ENCODE measurements around the gene PIANP.
"Not testable (repeated sequence)": the region's sequence is repeated elsewhere in the genome, so short reads cannot be mapped to it uniquely, and the experiment has no call there.

Gene PIANP

DNA sequence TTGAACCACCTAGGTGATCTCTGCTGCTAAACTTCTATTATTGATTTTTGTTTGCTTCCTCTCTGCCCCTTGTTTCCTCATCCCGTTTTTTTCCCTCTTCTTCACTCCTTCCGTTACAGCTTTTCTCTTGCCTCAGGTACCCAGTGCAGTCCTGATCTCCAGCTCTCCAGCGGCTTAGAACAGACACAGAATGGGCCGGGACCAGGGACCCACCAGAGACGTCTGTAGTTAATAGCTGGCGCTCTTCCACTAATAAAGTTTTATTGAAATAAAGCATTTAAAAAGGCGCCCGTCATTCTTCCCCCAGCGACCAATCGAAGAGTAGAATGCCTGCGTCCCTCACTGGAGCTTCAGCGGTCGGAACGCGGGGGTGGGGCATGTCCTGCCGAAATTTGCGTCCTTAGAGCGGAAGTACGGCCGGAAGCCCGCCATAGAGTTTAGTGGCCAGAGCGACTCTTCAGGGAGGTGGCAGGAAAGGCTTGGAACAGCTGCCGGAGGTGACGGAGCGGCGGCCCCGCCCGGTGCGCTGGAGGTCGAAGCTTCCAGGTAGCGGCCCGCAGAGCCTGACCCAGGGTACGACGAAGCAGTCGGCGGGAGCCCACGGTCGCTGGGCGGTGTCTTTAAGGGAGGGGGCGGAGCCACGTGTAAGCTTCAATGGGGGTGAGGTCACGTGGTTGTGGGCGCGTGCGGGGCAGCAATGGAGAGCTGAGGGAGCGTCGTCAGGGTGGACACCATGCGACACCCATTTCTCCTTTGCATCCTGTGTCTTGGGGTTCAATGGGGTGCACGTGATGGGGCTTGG lies 23.2 kb upstream of the PIANP start, which contains the start of gene COPS7A:
Gene COPS7A, plus strand, starts transcription at position 440 of the 802 bp plus-strand sequence. CDS start 611 bp downstream, outside the sequence.
- TF ChIP-seq, protein P1, sequence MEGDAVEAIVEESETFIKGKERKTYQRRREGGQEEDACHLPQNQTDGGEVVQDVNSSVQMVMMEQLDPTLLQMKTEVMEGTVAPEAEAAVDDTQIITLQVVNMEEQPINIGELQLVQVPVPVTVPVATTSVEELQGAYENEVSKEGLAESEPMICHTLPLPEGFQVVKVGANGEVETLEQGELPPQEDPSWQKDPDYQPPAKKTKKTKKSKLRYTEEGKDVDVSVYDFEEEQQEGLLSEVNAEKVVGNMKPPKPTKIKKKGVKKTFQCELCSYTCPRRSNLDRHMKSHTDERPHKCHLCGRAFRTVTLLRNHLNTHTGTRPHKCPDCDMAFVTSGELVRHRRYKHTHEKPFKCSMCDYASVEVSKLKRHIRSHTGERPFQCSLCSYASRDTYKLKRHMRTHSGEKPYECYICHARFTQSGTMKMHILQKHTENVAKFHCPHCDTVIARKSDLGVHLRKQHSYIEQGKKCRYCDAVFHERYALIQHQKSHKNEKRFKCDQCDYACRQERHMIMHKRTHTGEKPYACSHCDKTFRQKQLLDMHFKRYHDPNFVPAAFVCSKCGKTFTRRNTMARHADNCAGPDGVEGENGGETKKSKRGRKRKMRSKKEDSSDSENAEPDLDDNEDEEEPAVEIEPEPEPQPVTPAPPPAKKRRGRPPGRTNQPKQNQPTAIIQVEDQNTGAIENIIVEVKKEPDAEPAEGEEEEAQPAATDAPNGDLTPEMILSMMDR (conservative IDR thresholded peaks at IDR 0.05; ENCODE audit: low read depth, low read length) = no peak
- H3K4me3 ChIP-seq (ENCODE audit: low read depth, low read length) = peak within 1 kb of the TSS; percentile 81
- DNase-seq (ENCODE audit: low read depth) = peak; percentile 99

DNA sequence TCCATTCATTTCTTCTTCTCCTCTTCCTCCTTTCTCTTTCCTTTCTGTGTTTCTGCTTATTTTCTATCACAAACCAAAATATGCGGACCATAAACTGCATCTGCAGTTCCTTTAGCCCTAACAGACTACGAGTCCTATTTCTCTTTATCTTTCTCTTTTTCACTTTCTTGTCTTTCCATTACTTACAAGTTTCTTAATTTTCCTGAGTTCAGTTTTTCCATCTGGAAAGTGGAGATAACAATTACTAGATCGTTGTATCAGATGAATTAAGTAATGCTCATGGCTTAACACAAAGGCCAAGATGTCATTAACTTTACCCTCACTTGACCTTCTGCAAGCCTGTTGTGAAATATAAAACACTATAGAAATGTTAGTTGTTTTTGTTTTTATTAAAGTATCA lies 22.2 kb upstream of the PIANP start:
- DNase-seq (ENCODE audit: low read depth) = no peak
- TF ChIP-seq, protein P1 (conservative IDR thresholded peaks at IDR 0.05; ENCODE audit: low read depth, low read length) = no peak
- no peak overlapping the region for H3K4me3 ChIP-seq (ENCODE audit: low read depth, low read length)

DNA sequence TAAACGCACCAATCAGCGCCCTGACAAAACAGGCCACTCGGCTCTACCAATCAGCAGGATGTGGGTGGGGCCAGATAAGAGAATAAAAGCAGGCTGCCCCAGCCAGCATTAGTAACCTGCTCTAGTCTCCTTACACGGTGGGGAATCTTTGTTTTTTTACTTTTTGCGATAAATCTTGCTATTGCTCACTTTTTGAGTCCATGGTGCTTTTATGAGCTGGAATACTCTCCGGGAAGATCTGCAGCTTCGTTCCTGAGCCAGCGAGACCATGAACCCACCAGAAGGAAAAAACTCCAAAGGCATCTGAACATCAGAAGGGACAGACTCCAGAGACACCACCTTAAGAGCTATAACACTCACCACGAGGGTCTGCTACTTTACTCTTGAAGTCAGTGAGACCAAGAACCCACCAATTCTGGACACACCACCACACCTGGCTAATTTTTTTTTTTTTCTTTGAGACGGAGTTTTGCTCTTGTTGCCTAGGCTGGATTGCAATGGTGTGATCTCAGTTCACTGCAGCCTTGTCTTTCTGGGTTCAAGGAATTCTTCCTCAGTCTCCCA lies 16.3 kb upstream of the PIANP start:
- DNase-seq (ENCODE audit: low read depth) = no peak
- H3K4me3 ChIP-seq (ENCODE audit: low read depth, low read length) = no peak overlapping the region
- TF ChIP-seq, protein P1 (conservative IDR thresholded peaks at IDR 0.05; ENCODE audit: low read depth, low read length) = no peak

DNA sequence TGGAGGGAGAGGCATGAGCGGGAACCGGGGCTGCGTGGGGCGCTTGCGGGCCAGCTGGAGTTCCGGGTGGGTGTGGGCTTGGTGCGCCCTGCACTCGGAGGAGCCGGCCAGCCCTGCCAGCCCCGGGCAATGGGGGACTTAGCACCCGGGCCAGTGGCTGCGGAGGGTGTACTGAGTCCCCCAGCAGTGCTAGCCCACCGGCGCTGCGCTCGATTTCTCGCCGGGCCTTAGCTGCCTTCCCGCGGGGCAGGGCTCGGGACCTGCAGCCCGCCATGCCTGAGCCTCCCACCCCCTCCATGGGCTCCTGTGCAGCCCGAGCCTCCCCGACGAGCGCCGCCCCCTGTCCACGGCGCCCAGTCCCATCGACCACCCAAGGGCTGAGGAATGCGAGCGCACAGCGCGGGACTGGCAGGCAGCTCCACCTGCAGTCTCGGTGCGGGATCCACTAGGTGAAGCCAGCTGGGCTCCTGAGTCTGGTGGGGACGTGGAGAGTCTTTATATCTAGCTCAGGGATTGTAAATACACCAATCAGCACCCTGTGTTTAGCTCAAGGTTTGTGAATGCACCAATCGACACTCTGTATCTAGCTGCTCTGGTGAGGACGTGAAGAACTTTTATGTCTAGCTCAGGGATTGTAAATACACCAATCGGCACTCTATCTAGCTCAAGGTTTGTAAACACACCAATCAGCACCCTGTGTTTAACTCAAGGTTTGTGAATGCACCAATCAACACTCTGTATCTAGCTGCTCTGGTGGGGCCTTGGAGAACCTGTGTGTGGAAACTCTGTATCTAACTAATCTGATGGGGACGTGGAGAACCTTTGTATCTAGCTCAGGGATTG lies 15.6 kb upstream of the PIANP start:
- DNase-seq (ENCODE audit: low read depth); H3K4me3 ChIP-seq (ENCODE audit: low read depth, low read length): not testable (repeated sequence)

DNA sequence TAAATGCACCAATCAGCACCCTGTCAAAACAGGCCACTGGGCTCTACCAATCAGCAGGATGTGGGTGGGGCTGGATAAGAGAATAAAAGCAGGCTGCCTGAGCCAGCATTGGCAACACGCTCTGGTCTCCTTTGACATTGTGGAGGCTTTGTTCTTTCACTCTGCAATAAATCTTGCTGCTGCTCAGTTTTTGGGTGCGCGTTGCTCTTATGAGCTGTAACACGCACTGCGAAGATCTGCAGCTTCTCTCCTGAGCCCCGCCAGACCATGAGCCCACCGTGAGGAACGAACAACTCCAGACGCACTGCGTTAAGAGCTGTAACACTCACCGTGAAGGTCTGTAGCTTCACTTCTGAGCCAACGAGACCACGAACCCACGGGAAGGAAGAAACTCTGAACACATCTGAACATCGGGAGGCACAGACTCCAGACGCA lies 8.4 kb upstream of the PIANP start:
- DNase-seq (ENCODE audit: low read depth) = no peak
- H3K4me3 ChIP-seq (ENCODE audit: low read depth, low read length) = no peak overlapping the region
- TF ChIP-seq, protein P1 (conservative IDR thresholded peaks at IDR 0.05; ENCODE audit: low read depth, low read length) = no peak

DNA sequence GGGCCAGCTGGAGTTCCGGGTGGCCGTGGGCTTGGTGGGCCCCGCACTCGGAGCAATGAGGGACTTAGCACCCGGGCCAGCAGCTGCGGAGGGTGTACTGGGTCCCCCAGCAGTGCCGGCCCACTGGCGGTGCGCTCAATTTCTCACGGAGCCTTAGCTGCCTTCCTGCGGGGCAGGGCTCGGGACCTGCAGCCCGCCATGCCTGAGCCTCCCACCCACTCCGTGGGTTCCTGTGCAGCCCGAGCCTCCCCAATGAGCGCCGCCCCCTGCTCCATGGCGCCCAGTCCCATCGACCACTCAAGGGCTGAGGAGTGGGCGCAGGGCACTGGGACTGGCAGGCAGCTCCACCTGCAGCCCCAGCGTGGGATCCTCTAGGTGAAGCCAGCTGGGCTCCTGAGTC lies 7.7 kb upstream of the PIANP start:
- not testable (repeated sequence) for H3K4me3 ChIP-seq (ENCODE audit: low read depth, low read length); DNase-seq (ENCODE audit: low read depth)

DNA sequence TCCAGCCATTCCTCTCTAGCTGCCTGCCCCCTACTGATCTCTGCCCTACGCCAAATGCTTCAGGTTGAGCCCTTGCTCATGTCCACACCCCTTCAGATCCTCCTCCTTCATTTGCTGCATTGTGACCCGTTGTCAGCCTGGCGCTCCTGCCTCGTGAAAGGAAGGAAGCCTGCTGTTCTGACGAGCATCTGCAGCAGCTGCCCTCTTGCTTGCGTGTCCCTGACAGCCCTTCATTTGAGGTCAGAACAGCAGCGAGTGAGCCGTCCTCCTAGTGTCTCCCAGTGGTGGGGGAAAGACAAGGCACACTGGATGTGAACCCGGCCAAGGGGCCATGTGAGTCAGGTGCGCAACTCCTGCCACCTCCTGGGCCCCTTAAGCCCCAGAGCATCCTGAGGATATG lies 3.0 kb upstream of the PIANP start:
- TF ChIP-seq, protein P1 (conservative IDR thresholded peaks at IDR 0.05; ENCODE audit: low read depth, low read length) = no peak
- H3K4me3 ChIP-seq (ENCODE audit: low read depth, low read length) = no peak overlapping the region
- DNase-seq (ENCODE audit: low read depth) = peak; percentile 42
